Colonic mucosa (tissue), 4 donors: Measurements from ENCODE around the gene DCT. TPM values are rescaled to one million over a fixed set of nuclear protein-coding genes. Genes with fewer than 3 reads are reported as not detected.

Source experiments
- DNase-seq: peaks from one replicate; pipeline ENCODE4 v3.0.0-alpha.2; 2020
- H3K27ac ChIP-seq: fragments of 200-600 bp; one replicate; pipeline ENCODE4 v1.8.0; 2021
- H3K27me3 ChIP-seq: fragments of 200-600 bp; one replicate; pipeline ENCODE4 v1.8.0; 2021
- H3K36me3 ChIP-seq: fragments of 200-600 bp; one replicate; pipeline ENCODE4 v1.8.0; 2021
- H3K4me1 ChIP-seq: fragments of 200-600 bp; one replicate; pipeline ENCODE4 v1.8.0; 2021; ENCODE audit warnings: mild to moderate bottlenecking
- H3K4me3 ChIP-seq: fragments of 200-600 bp; one replicate; pipeline ENCODE4 v1.8.0; 2021
- H3K9ac ChIP-seq, 2 donors: one replicate each; pipeline ENCODE4 v1.7.0; 2013; ENCODE audit warnings: control low read depth in 2 of 2, low read depth in 2 of 2, low read length in 2 of 2
- H3K9me3 ChIP-seq: fragments of 200-600 bp; one replicate; pipeline ENCODE4 v1.8.0; 2021
- CTCF ChIP-seq: fragments of 200-600 bp; IDR thresholded peaks from one replicate; pipeline ENCODE4 v1.8.0; 2022; ENCODE audit warnings: antibody characterized with exemption, mild to moderate bottlenecking
- intact Hi-C: fragments of 100-400 bp; cut with DNase I; formaldehyde crosslinking; loops from one replicate; pipeline ENCODE4 v1.14.1; 2022
- total RNA-seq, 2 donors: library from RNA; stranded (reverse); fragmentation: NEBNext Ultra II Directional in 1 of 2; extraction: Animal tissue kit (Norgen Biotek cat#: 25700) in 1 of 2; gene quantifications; one replicate each; pipeline ENCODE4 v1.2.1, GENCODE V29; 2021
- donor health status: healthy.
- donor health status: DM: no; HTN: no; CAD: no.
- donor health status: DM: no; HTN: no; CAD: no.

Gene DCT
- total RNA-seq, 2 donors from 2014 or later: 0.11 TPM; not detected in 1

- no peaks in the 10 kb centered on the region for H3K4me1 ChIP-seq
- H3K36me3 ChIP-seq: no peaks in the 10 kb centered on the region
- H3K27ac ChIP-seq: no peak overlapping the region
- no peak overlapping the region for H3K4me3 ChIP-seq
- no peak for DNase-seq
- no peak overlapping the region for H3K9ac ChIP-seq
- H3K27me3 ChIP-seq: no peaks in the 10 kb centered on the region
- H3K9me3 ChIP-seq: no peaks in the 10 kb centered on the region
- intact Hi-C loops: no loop called here
- no peak for TF ChIP-seq CTCF
Measured at GRCh38 chr13:94389604-94390351, 89.7 kb downstream of the DCT start.

- intact Hi-C loops: no loop called here
- no peak for TF ChIP-seq CTCF
- DNase-seq: no peak
- no peaks in the 10 kb centered on the region for H3K27me3 ChIP-seq
- H3K9ac ChIP-seq: no peak overlapping the region
- no peak overlapping the region for H3K4me3 ChIP-seq
- no peaks in the 10 kb centered on the region for H3K4me1 ChIP-seq
- no peaks in the 10 kb centered on the region for H3K9me3 ChIP-seq
- H3K36me3 ChIP-seq: no peaks in the 10 kb centered on the region
- H3K27ac ChIP-seq: no peak overlapping the region
Measured at GRCh38 chr13:94387047-94387446, 92.4 kb downstream of the DCT start.

Other genes starting within 250 kb of the DCT start
- gene TGDS, start 116.5 kb upstream of the DCT start, total RNA-seq: 1 to 10 TPM; 7.2 to 9.3 TPM
- gene GPR180, start 122.2 kb upstream of the DCT start, total RNA-seq: 1 to 10 TPM; 3.2 to 5.9 TPM
- gene SOX21, start 232.9 kb upstream of the DCT start, total RNA-seq: not detected